ENCODE data around the gene NBEA. TPM values are rescaled to one million over a fixed set of nuclear protein-coding genes. Genes with fewer than 3 reads are reported as not detected.
"Not testable (repeated sequence)": the region's sequence is repeated elsewhere in the genome, so short reads cannot be mapped to it uniquely, and the experiment has no call there.

Gene NBEA
- polyA plus RNA-seq, 1 donor = 13.1 TPM

- no peak for DNase-seq (ENCODE audit: low read depth)
These were observed 150.2 kb downstream of the NBEA start for GRCh38 chr13:35092251-35092650.

DNA sequence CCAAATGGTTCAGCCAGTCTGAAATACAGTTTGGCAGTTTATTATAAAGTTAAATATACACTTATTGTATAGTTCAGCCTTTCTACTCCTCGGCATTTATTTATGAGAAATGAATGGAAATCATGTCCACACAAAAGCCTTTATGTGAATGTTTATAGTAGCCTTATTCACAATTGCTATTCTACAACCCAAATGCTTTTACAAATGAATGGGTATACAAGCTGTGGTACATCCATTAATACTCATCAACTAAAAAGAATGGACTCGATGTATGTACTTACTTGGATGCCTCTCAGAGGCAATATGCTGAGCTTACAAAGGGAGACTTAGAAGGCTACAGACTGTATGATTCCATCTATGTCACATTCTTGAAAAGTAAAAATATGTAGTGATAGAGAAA is 150.7 kb downstream of the NBEA start:
- no peak for DNase-seq (ENCODE audit: low read depth)

GRCh38 chr13:35093356-35093755 is 151.3 kb downstream of the NBEA start:
- no peak for DNase-seq (ENCODE audit: low read depth)

GRCh38 chr13:35106771-35107170 is 164.7 kb downstream of the NBEA start:
- DNase-seq (ENCODE audit: low read depth) = not testable (repeated sequence)

DNA sequence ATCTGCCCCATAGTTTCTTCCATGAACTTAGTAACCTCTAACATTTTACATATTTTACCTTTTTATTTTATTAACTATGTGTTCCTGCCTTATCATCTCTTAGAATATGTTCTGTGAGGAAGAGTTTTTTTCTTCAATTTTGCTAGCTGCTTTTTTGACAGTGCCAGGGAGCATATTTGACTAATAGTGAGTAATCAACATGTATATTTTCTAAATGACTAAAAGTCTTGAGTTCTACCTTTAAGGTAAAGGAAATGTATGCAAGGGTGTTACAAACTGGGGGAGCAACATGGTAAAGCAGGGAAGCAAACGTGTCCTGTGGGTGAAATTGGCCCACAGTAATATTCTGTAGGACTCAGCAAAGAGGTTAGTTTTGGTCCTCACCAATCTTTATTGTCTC is 165.5 kb downstream of the NBEA start:
- no peak for DNase-seq (ENCODE audit: low read depth)

DNA sequence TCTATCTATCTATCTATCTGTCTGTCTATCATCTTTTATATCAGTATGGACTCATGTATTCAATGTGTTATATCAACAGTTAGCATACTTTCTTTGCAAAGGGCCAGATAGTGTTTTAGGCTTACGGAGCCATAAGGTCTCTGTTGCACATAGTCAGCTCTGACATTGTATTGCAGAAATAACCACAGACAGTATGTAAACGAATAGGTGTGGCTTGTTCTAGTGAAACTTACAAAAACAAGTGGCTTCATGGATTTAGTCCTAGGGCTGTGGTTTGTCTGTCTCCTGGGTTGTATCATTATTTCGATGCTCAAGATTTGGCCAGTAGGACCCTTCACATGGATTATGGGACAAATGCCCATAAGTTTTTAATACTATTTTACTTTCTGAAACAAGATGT is 171.5 kb downstream of the NBEA start:
- not testable (repeated sequence) for DNase-seq (ENCODE audit: low read depth)

- DNase-seq (ENCODE audit: low read depth) = no peak
These were observed 185.4 kb downstream of the NBEA start for GRCh38 chr13:35127466-35127865.

- DNase-seq (ENCODE audit: low read depth) = no peak
These were observed 187.4 kb downstream of the NBEA start for GRCh38 chr13:35129500-35129899.

- no peak for DNase-seq (ENCODE audit: low read depth)
These were observed 189.4 kb downstream of the NBEA start for GRCh38 chr13:35131471-35131870.

- no peak for DNase-seq (ENCODE audit: low read depth)
These were observed 194.5 kb downstream of the NBEA start for GRCh38 chr13:35136585-35136984.

DNA sequence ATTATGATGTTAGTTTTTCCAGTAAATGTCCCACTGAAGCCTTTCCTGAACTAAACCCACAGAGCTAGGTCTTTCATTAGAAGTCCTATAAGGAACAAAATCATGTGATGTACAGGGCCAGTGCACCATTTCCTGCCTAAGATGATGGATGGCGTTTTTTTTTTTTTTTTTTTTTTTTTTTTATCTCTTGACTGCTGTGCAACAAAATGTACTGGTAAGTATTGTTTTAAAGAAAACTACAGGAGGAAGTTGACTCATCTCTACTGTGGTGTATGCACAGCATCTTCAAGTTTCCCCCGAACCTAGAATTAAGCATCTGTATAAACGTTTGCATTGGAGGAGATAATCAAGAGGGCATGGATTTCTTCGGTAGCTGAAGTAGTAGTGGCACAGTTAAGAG is 197.5 kb downstream of the NBEA start:
- DNase-seq (ENCODE audit: low read depth) = no peak

GRCh38 chr13:35140321-35140720 is 198.3 kb downstream of the NBEA start:
- DNase-seq (ENCODE audit: low read depth) = no peak

GRCh38 chr13:35140831-35141230 is 198.8 kb downstream of the NBEA start:
- peak; percentile 64 for DNase-seq (ENCODE audit: low read depth)

- DNase-seq (ENCODE audit: low read depth) = no peak
These were observed 201.1 kb downstream of the NBEA start for GRCh38 chr13:35143123-35143522.

DNA sequence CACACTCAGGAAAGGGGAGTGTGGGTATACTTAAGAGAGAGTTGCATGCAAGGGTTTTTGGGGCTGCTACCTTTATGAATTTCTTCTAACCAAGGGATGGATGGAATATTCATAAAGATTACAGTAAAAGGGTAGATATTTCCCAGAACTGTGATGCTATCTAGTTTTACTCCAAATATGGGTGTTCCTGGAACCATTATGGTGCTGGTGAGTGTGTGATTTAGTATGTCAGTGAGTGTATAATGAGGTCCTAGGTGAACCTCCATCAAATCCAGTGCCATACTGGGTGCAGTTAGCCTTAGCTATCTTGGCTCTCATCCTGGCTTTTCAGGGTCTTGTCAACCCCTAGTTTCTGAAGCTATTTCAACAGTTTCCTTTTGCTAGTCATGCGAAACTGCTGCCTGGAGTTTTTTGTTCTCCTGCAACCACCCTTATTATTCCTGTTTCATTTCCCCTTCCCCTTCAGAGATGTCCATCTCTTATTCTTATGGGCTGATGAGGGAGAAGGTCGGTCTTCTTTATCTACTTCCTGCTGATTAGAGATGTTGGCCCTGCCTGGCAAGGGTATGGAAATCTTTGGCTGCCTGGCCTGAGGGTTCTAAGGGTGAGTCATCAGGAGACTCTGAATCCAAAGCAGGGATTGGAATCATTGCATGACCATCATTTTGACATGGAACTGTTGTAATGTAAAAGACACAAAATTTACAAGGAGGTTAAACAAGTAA is 202.3 kb downstream of the NBEA start:
- no peak for DNase-seq (ENCODE audit: low read depth)

- no peak for DNase-seq (ENCODE audit: low read depth)
These were observed 204.6 kb downstream of the NBEA start for GRCh38 chr13:35146686-35147085.

DNA sequence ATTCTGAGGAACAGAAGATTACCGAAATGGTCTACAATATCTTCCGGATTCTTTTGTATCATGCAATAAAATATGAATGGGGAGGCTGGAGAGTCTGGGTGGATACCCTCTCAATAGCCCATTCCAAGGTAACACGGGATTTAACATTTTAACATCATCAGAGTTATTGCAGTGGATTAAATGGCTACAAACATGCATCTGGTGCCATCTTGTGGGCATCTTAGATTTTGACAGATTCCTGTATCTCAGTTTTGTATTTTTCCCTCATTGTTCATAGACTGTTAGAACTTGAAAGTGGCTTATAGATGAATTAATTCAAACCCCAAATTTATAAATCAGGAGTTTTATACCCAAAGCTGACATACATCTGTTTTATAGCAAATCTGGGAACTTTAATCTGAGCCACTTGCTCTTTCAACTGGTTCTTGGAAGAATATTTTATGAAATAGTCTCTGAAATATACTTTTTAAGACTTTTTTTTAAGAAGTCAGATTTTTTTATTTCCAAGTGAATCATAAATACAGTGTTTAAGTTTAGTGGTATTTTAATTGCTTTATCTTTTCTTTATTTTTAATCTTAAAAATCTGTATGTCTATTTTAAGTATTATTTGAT is 215.2 kb downstream of the NBEA start:
- no peak for DNase-seq (ENCODE audit: low read depth)

- no peak for DNase-seq (ENCODE audit: low read depth)
These were observed 217.0 kb downstream of the NBEA start for GRCh38 chr13:35159041-35159440.

- DNase-seq (ENCODE audit: low read depth) = no peak
These were observed 218.8 kb downstream of the NBEA start for GRCh38 chr13:35160896-35161295.

GRCh38 chr13:35162420-35162819 is 220.3 kb downstream of the NBEA start:
- DNase-seq (ENCODE audit: low read depth) = no peak

GRCh38 chr13:35163674-35164073 is 221.6 kb downstream of the NBEA start:
- DNase-seq (ENCODE audit: low read depth) = no peak

- DNase-seq (ENCODE audit: low read depth) = no peak
These were observed 222.4 kb downstream of the NBEA start for GRCh38 chr13:35164324-35164932.

DNA sequence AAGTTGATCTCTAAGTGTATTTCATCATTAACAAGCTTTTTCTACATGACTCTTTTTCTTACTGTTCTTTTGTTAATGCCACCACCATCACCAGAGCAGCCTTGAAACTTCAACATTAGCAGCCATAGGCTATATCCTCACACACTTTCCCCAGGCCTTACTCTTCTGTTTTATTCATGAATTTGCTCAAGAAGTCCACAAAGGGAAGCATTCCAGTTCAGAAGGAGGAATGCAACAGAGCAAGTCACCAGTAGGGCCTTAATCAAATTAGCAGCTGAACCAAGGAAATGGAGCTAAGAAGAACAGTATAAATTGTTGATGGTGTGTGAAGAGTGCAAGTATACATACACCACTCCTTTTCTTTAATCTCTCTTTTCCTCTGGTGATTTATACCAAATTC is 223.1 kb downstream of the NBEA start:
- DNase-seq (ENCODE audit: low read depth) = no peak

Data from forelimb muscle (tissue), 1 donor.